HepG2 (cell line): ENCODE results near the gene MRPL14. TPM values are rescaled to one million over a fixed set of nuclear protein-coding genes. Genes with fewer than 3 reads are reported as not detected.
A peak's percentile ranks its signal among the peaks of the same experiment; 100 is the strongest.

ENCODE experiments used
- CEBPB ChIP-seq: IDR thresholded peaks from 2 replicates; pipeline ENCODE4 v1.6.1; 2011; ENCODE audit warnings: low read depth, low read length, improper control_type of control experiment, borderline replicate concordance
- DNMT1 ChIP-seq: sonication (generic); formaldehyde crosslinking; IDR thresholded peaks from 2 replicates; pipeline ENCODE4 v1.5.1; 2020; ENCODE audit warnings: mild to moderate bottlenecking, missing genetic modification reagents
- ERF ChIP-seq: IDR thresholded peaks from 2 replicates; pipeline ENCODE4 v1.6.1; 2018; ENCODE audit warnings: missing biosample characterization, missing genetic modification reagents
- FOSL1 ChIP-seq: sonication (generic); formaldehyde crosslinking; IDR thresholded peaks from 2 replicates; pipeline ENCODE4 v1.9.0; 2021; ENCODE audit warnings: missing genetic modification reagents, borderline replicate concordance
- HDAC1 ChIP-seq: sonication (generic); formaldehyde crosslinking; IDR thresholded peaks from 2 replicates; pipeline ENCODE4 v1.5.1; 2020; ENCODE audit warnings: mild to moderate bottlenecking, missing genetic modification reagents
- HOXA3 ChIP-seq: sonication (generic); formaldehyde crosslinking; IDR thresholded peaks from 2 replicates; pipeline ENCODE4 v1.5.0; 2020; ENCODE audit warnings: missing genetic modification reagents
- KAT2B ChIP-seq: fragments of 150-350 bp; IDR thresholded peaks from 2 replicates; pipeline ENCODE4 v1.6.1; 2014; ENCODE audit warnings: low read depth, low read length, borderline replicate concordance
- KDM5A ChIP-seq: fragments of 200-600 bp; sonication (generic); IDR thresholded peaks from 2 replicates; pipeline ENCODE4 v1.7.0; 2018; ENCODE audit warnings: antibody characterized with exemption, mild to moderate bottlenecking, low read length, borderline replicate concordance
- KDM6A ChIP-seq: IDR thresholded peaks from 2 replicates; pipeline ENCODE4 v1.6.1; 2016; ENCODE audit warnings: low read depth
- MEF2D ChIP-seq: sonication (generic); formaldehyde crosslinking; IDR thresholded peaks from 2 replicates; pipeline ENCODE4 v1.5.1; 2020; ENCODE audit warnings: mild to moderate bottlenecking, missing genetic modification reagents
- MYNN ChIP-seq: sonication (generic); formaldehyde crosslinking; IDR thresholded peaks from 2 replicates; pipeline ENCODE4 v1.4.0; 2020; ENCODE audit warnings: mild to moderate bottlenecking, low read depth, missing genetic modification reagents
- RBFOX2 ChIP-seq: fragments of 200-400 bp; formaldehyde crosslinking; IDR thresholded peaks from 2 replicates; pipeline ENCODE4 v1.6.1; 2017; ENCODE audit warnings: low read depth, mild to moderate bottlenecking, low read length
- SSRP1 ChIP-seq: IDR thresholded peaks from 2 replicates; pipeline ENCODE4 v1.6.1; 2016; ENCODE audit warnings: control low read depth
- TEAD3 ChIP-seq: optimal IDR thresholded peaks from 2 replicates; pipeline ENCODE3; 2016; ENCODE audit warnings: borderline replicate concordance
- TOPORS ChIP-seq: sonication (generic); formaldehyde crosslinking; IDR thresholded peaks from 2 replicates; pipeline ENCODE4 v1.8.0; 2023; ENCODE audit warnings: mild to moderate bottlenecking, missing genetic modification reagents
- ZNF230 ChIP-seq: sonication (generic); formaldehyde crosslinking; IDR thresholded peaks from 2 replicates; pipeline ENCODE4 v1.4.0; 2020; ENCODE audit warnings: mild to moderate bottlenecking, missing genetic modification reagents
- ZNF264 ChIP-seq: sonication (generic); formaldehyde crosslinking; IDR thresholded peaks from 2 replicates; pipeline ENCODE4 v1.4.0; 2020; ENCODE audit warnings: missing genetic modification reagents
- ZNF468 ChIP-seq: sonication (generic); formaldehyde crosslinking; IDR thresholded peaks from 2 replicates; pipeline ENCODE4 v1.8.0; 2022; ENCODE audit warnings: mild to moderate bottlenecking, moderate library complexity, missing genetic modification reagents
- ZNF558 ChIP-seq: sonication (generic); formaldehyde crosslinking; IDR thresholded peaks from 2 replicates; pipeline ENCODE4 v1.9.0; 2022; ENCODE audit warnings: mild to moderate bottlenecking, missing genetic modification reagents, borderline replicate concordance
- ZNF614 ChIP-seq: IDR thresholded peaks from 2 replicates; pipeline ENCODE4 v1.6.1; 2018; ENCODE audit warnings: missing biosample characterization, missing genetic modification reagents, inconsistent platforms, borderline replicate concordance
- polyA plus RNA-seq, 8 experiments: library from polyadenylated mRNA; depleted of rRNA in 3 of 8; stranded (reverse) in 7 of 8; unstranded in 1 of 8; fragments of >200 nt; fragmentation: Illumina TruSeq in 4 of 8; extraction: Trizol in 4 of 8; gene quantifications; 2 replicates each; pipeline versions ENCODE4 v1.2.1 to v1.2.3, GENCODE V29; 2011 to 2016; ENCODE audit warnings: low read depth in 4 of 8, missing spikeins in 1 of 8, mixed read lengths in 1 of 8; ENCODE audit not compliant: insufficient read depth in 1 of 8
- total RNA-seq, 5 experiments: library from RNA; depleted of rRNA; stranded (reverse); fragments of >200 nt; fragmentation: Illumina TruSeq; extraction: Trizol; gene quantifications; 2 replicates each; pipeline ENCODE4 v1.2.3, GENCODE V29; 2016; ENCODE audit warnings: low read depth in 1 of 5
- TF ChIP-seq, protein P1 (sequence below): sonication (generic); formaldehyde crosslinking; IDR thresholded peaks from 2 replicates; pipeline ENCODE4 v1.8.1; 2023; ENCODE audit warnings: missing genetic modification reagents, mild to moderate bottlenecking, borderline replicate concordance
- TF ChIP-seq, protein P2 (sequence below): sonication (generic); formaldehyde crosslinking; IDR thresholded peaks from 2 replicates; pipeline ENCODE4 v1.5.0; 2020; ENCODE audit warnings: mild to moderate bottlenecking, missing genetic modification reagents, borderline replicate concordance
- TF ChIP-seq, protein P3 (sequence below): sonication (generic); formaldehyde crosslinking; IDR thresholded peaks from 2 replicates; pipeline ENCODE4 v1.4.0; 2020; ENCODE audit warnings: missing genetic modification reagents
- TF ChIP-seq, protein P4 (sequence below): sonication (generic); formaldehyde crosslinking; IDR thresholded peaks from 2 replicates; pipeline ENCODE4 v1.9.0; 2022; ENCODE audit warnings: missing genetic modification reagents, mild to moderate bottlenecking, borderline replicate concordance
- TF ChIP-seq, protein P5 (sequence below): sonication (generic); formaldehyde crosslinking; IDR thresholded peaks from 2 replicates; pipeline ENCODE4 v1.4.0; 2020; ENCODE audit warnings: low read depth, mild to moderate bottlenecking, missing genetic modification reagents

MRPL14 gene
- total and polyA plus RNA-seq, 2 of the 13 experiments (the other 11 are each of a cell fraction or from before 2014, with no cell fraction given) = 157 to 178 TPM

DNA sequence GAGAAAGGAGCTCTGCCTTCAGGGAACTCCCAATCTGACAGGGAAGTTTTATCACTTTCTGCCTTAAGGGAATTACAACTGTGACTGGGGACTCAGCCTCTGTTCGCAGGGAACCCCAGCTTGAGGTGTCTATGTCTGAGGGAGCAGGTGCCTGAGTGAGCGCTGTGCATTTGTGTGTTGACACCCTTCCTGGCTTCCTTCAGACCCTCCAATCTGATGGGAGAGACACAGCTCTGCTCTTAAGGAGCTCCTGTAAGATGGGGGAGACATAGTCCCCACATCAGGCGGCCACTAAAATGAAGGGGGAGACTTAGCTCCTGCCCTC, 62.3 kb downstream of the MRPL14 start (continued):
- TF ChIP-seq, protein P1, sequence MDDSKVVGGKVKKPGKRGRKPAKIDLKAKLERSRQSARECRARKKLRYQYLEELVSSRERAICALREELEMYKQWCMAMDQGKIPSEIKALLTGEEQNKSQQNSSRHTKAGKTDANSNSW (CRISPR knock-in tag) = no peak
- no peak for TF ChIP-seq MYNN (CRISPR knock-in tag)
- no peak for TF ChIP-seq HOXA3 (CRISPR knock-in tag)
- no peak for TF ChIP-seq KAT2B
- TF ChIP-seq ZNF230 (CRISPR knock-in tag) = no peak
- TF ChIP-seq, protein P2, sequence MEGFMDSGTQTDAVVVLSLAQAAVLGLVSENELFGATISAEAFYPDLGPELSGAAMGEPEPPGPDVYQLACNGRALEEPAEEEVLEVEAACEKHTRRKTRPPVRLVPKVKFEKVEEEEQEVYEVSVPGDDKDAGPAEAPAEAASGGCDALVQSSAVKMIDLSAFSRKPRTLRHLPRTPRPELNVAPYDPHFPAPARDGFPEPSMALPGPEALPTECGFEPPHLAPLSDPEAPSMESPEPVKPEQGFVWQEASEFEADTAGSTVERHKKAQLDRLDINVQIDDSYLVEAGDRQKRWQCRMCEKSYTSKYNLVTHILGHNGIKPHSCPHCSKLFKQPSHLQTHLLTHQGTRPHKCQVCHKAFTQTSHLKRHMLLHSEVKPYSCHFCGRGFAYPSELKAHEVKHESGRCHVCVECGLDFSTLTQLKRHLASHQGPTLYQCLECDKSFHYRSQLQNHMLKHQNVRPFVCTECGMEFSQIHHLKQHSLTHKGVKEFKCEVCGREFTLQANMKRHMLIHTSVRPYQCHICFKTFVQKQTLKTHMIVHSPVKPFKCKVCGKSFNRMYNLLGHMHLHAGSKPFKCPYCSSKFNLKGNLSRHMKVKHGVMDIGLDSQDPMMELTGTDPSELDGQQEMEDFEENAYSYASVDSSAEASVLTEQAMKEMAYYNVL = 0 out of 2 replicates have a peak, but pooled peaks have one; percentile 18
- TF ChIP-seq ERF (CRISPR knock-in tag) = 0 out of 2 replicates have a peak, but pooled peaks have one; percentile 11
- TF ChIP-seq HDAC1 (CRISPR knock-in tag) = no peak
- TF ChIP-seq FOSL1 (CRISPR knock-in tag) = no peak
- TF ChIP-seq KDM6A (CRISPR knock-in tag) = no peak
- TF ChIP-seq ZNF614 (CRISPR knock-in tag) = no peak
- no peak for TF ChIP-seq SSRP1 (CRISPR knock-in tag)
- TF ChIP-seq, protein P3, sequence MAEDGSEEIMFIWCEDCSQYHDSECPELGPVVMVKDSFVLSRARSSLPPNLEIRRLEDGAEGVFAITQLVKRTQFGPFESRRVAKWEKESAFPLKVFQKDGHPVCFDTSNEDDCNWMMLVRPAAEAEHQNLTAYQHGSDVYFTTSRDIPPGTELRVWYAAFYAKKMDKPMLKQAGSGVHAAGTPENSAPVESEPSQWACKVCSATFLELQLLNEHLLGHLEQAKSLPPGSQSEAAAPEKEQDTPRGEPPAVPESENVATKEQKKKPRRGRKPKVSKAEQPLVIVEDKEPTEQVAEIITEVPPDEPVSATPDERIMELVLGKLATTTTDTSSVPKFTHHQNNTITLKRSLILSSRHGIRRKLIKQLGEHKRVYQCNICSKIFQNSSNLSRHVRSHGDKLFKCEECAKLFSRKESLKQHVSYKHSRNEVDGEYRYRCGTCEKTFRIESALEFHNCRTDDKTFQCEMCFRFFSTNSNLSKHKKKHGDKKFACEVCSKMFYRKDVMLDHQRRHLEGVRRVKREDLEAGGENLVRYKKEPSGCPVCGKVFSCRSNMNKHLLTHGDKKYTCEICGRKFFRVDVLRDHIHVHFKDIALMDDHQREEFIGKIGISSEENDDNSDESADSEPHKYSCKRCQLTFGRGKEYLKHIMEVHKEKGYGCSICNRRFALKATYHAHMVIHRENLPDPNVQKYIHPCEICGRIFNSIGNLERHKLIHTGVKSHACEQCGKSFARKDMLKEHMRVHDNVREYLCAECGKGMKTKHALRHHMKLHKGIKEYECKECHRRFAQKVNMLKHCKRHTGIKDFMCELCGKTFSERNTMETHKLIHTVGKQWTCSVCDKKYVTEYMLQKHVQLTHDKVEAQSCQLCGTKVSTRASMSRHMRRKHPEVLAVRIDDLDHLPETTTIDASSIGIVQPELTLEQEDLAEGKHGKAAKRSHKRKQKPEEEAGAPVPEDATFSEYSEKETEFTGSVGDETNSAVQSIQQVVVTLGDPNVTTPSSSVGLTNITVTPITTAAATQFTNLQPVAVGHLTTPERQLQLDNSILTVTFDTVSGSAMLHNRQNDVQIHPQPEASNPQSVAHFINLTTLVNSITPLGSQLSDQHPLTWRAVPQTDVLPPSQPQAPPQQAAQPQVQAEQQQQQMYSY = no peak
- no peak for TF ChIP-seq DNMT1
- TF ChIP-seq CEBPB = no peak
- TF ChIP-seq TOPORS = no peak
- TF ChIP-seq MEF2D (CRISPR knock-in tag) = no peak; the same call in 1 of the 2 replicates
- TF ChIP-seq ZNF558 = no peak
- TF ChIP-seq KDM5A = no peak
- TF ChIP-seq TEAD3 (CRISPR knock-in tag) = no peak
- no peak for TF ChIP-seq ZNF468
- TF ChIP-seq, protein P4, sequence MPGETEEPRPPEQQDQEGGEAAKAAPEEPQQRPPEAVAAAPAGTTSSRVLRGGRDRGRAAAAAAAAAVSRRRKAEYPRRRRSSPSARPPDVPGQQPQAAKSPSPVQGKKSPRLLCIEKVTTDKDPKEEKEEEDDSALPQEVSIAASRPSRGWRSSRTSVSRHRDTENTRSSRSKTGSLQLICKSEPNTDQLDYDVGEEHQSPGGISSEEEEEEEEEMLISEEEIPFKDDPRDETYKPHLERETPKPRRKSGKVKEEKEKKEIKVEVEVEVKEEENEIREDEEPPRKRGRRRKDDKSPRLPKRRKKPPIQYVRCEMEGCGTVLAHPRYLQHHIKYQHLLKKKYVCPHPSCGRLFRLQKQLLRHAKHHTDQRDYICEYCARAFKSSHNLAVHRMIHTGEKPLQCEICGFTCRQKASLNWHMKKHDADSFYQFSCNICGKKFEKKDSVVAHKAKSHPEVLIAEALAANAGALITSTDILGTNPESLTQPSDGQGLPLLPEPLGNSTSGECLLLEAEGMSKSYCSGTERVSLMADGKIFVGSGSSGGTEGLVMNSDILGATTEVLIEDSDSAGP = 0 out of 2 replicates have a peak, but pooled peaks have one; percentile 28
- TF ChIP-seq ZNF264 (CRISPR knock-in tag) = no peak
- no peak for TF ChIP-seq RBFOX2
- TF ChIP-seq, protein P5, sequence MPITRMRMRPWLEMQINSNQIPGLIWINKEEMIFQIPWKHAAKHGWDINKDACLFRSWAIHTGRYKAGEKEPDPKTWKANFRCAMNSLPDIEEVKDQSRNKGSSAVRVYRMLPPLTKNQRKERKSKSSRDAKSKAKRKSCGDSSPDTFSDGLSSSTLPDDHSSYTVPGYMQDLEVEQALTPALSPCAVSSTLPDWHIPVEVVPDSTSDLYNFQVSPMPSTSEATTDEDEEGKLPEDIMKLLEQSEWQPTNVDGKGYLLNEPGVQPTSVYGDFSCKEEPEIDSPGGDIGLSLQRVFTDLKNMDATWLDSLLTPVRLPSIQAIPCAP (CRISPR knock-in tag) = no peak
